GM23248 (cell line): ENCODE results near the gene RPRD1B.

Experiments used
- EZH2 ChIP-seq: fragments of 200-600 bp; sonication (generic); IDR thresholded peaks from 2 replicates; pipeline ENCODE4 v1.6.1; 2018; ENCODE audit warnings: antibody characterized with exemption, mild to moderate bottlenecking; ENCODE audit not compliant: insufficient read depth, poor library complexity, severe bottlenecking
- EZH2phosphoT487 ChIP-seq: fragments of 200-600 bp; sonication (generic); IDR thresholded peaks from 2 replicates; pipeline ENCODE4 v1.6.1; 2018; ENCODE audit warnings: antibody characterized with exemption, moderate library complexity, mild to moderate bottlenecking, low read depth; ENCODE audit not compliant: insufficient read depth

- no peak for TF ChIP-seq EZH2
- TF ChIP-seq EZH2phosphoT487, result no peak
These were observed 104.0 kb downstream of the RPRD1B start for GRCh38 chr20:38137441-38138037.
